HepG2 (cell line): ENCODE data around the gene ZNF20. TPM values are rescaled to one million over a fixed set of nuclear protein-coding genes. Genes with fewer than 3 reads are reported as not detected.

Source experiments
- ARNTL ChIP-seq: sonication (generic); formaldehyde crosslinking; IDR thresholded peaks from 2 replicates; pipeline ENCODE4 v1.4.0; 2020; ENCODE audit warnings: mild to moderate bottlenecking, missing genetic modification reagents
- BATF2 ChIP-seq: sonication (generic); formaldehyde crosslinking; IDR thresholded peaks from 2 replicates; pipeline ENCODE4 v1.8.0; 2022; ENCODE audit warnings: mild to moderate bottlenecking, missing genetic modification reagents, moderate library complexity
- CHCHD3 ChIP-seq: sonication (generic); formaldehyde crosslinking; IDR thresholded peaks from 2 replicates; pipeline ENCODE4 v1.8.0; 2022; ENCODE audit warnings: mild to moderate bottlenecking, missing genetic modification reagents, moderate library complexity
- DNMT1 ChIP-seq: sonication (generic); formaldehyde crosslinking; IDR thresholded peaks from 2 replicates; pipeline ENCODE4 v1.5.1; 2020; ENCODE audit warnings: mild to moderate bottlenecking, missing genetic modification reagents
- FOXP1 ChIP-seq, 2 experiments: fragments of 450-650 bp in 1 of 2; IDR thresholded peaks; 2 replicates each; pipeline ENCODE4 v1.6.1; 2017 to 2018; ENCODE audit warnings: antibody characterized with exemption in 1 of 2
- KDM5A ChIP-seq: fragments of 200-600 bp; sonication (generic); IDR thresholded peaks from 2 replicates; pipeline ENCODE4 v1.7.0; 2018; ENCODE audit warnings: antibody characterized with exemption, mild to moderate bottlenecking, low read length, borderline replicate concordance
- KLF12 ChIP-seq: sonication (generic); formaldehyde crosslinking; IDR thresholded peaks from 2 replicates; pipeline ENCODE4 v1.4.0; 2020; ENCODE audit warnings: missing genetic modification reagents, borderline replicate concordance
- MNT ChIP-seq: fragments of 450-650 bp; IDR thresholded peaks from 2 replicates; pipeline ENCODE4 v1.6.1; 2016
- NBN ChIP-seq: fragments of 450-650 bp; conservative IDR thresholded peaks from 2 replicates; pipeline ENCODE4 v1.6.1; 2017
- NFATC3 ChIP-seq: sonication (generic); formaldehyde crosslinking; IDR thresholded peaks from 2 replicates; pipeline ENCODE4 v1.5.1; 2020; ENCODE audit warnings: mild to moderate bottlenecking, missing genetic modification reagents
- SALL1 ChIP-seq: sonication (generic); formaldehyde crosslinking; IDR thresholded peaks from 2 replicates; pipeline ENCODE4 v1.8.0; 2022; ENCODE audit warnings: mild to moderate bottlenecking, missing genetic modification reagents
- SOX13 ChIP-seq, 3 experiments: fragments of 450-650 bp in 1 of 3; sonication (generic) in 1 of 3; formaldehyde crosslinking in 1 of 3; IDR thresholded peaks in 2 of 3; conservative IDR thresholded peaks in 1 of 3; 2 replicates each; pipeline versions ENCODE4 v1.5.0 to v1.6.1; 2016 to 2020; ENCODE audit warnings: antibody characterized with exemption in 1 of 3, mild to moderate bottlenecking in 1 of 3, missing compliant biosample characterization in 1 of 3, missing genetic modification reagents in 1 of 3, moderate library complexity in 1 of 3
- SP1 ChIP-seq, 2 experiments: fragments of 450-650 bp in 1 of 2; sonication (generic) in 1 of 2; formaldehyde crosslinking in 1 of 2; IDR thresholded peaks; 2 replicates each; pipeline versions ENCODE4 v1.4.0 to v1.6.1; 2016 to 2020; ENCODE audit warnings: missing genetic modification reagents in 1 of 2
- SP5 ChIP-seq: IDR thresholded peaks from 2 replicates; pipeline ENCODE4 v1.6.1; 2016; ENCODE audit warnings: low read depth, borderline replicate concordance
- ZNF121 ChIP-seq: sonication (generic); formaldehyde crosslinking; IDR thresholded peaks from 2 replicates; pipeline ENCODE4 v1.5.0; 2020; ENCODE audit warnings: mild to moderate bottlenecking, missing genetic modification reagents
- ZNF138 ChIP-seq: sonication (generic); formaldehyde crosslinking; IDR thresholded peaks from 2 replicates; pipeline ENCODE4 v1.5.0; 2020; ENCODE audit warnings: mild to moderate bottlenecking, low read depth, missing genetic modification reagents
- ZNF543 ChIP-seq: sonication (generic); formaldehyde crosslinking; IDR thresholded peaks from 2 replicates; pipeline ENCODE4 v1.4.0; 2020; ENCODE audit warnings: mild to moderate bottlenecking, missing genetic modification reagents
- ZNF550 ChIP-seq: sonication (generic); formaldehyde crosslinking; IDR thresholded peaks from 2 replicates; pipeline ENCODE4 v1.4.0; 2020; ENCODE audit warnings: mild to moderate bottlenecking, missing genetic modification reagents, borderline replicate concordance
- ZNF7 ChIP-seq: IDR thresholded peaks from 2 replicates; pipeline ENCODE4 v1.6.1; 2016; ENCODE audit warnings: missing biosample characterization, missing genetic modification reagents
- ZNF709 ChIP-seq: sonication (generic); formaldehyde crosslinking; IDR thresholded peaks from 2 replicates; pipeline ENCODE4 v1.5.0; 2020; ENCODE audit warnings: mild to moderate bottlenecking, missing genetic modification reagents
- ZNF761 ChIP-seq: sonication (generic); formaldehyde crosslinking; conservative IDR thresholded peaks from 2 replicates; pipeline ENCODE4 v1.4.0; 2020; ENCODE audit warnings: mild to moderate bottlenecking, missing genetic modification reagents
- ZSCAN30 ChIP-seq: sonication (generic); formaldehyde crosslinking; IDR thresholded peaks from 2 replicates; pipeline ENCODE4 v1.5.0; 2020; ENCODE audit warnings: mild to moderate bottlenecking, missing genetic modification reagents
- polyA plus RNA-seq, 8 experiments: library from polyadenylated mRNA; depleted of rRNA in 3 of 8; stranded (reverse) in 7 of 8; unstranded in 1 of 8; fragments of >200 nt; fragmentation: Illumina TruSeq in 4 of 8; extraction: Trizol in 4 of 8; gene quantifications; 2 replicates each; pipeline versions ENCODE4 v1.2.1 to v1.2.3, GENCODE V29; 2011 to 2016; ENCODE audit warnings: low read depth in 4 of 8, missing spikeins in 1 of 8, mixed read lengths in 1 of 8; ENCODE audit not compliant: insufficient read depth in 1 of 8
- total RNA-seq, 5 experiments: library from RNA; depleted of rRNA; stranded (reverse); fragments of >200 nt; fragmentation: Illumina TruSeq; extraction: Trizol; gene quantifications; 2 replicates each; pipeline ENCODE4 v1.2.3, GENCODE V29; 2016; ENCODE audit warnings: low read depth in 1 of 5
- TF ChIP-seq, protein P1 (sequence below): sonication (generic); formaldehyde crosslinking; IDR thresholded peaks from 2 replicates; pipeline ENCODE4 v1.5.1; 2020; ENCODE audit warnings: mild to moderate bottlenecking, missing genetic modification reagents, moderate library complexity
- TF ChIP-seq, protein P2 (sequence below): sonication (generic); formaldehyde crosslinking; IDR thresholded peaks from 2 replicates; pipeline ENCODE4 v1.5.0; 2020; ENCODE audit warnings: missing genetic modification reagents

ZNF20 gene
- total and polyA plus RNA-seq, 2 of the 13 experiments (the other 11 are each of a cell fraction or from before 2014, with no cell fraction given) = 1.6 to 8.0 TPM

- TF ChIP-seq SP1 (IDR thresholded peaks at IDR 0.05) (no peak), SP1 (CRISPR knock-in tag; IDR thresholded peaks at IDR 0.05) (peak; percentile 78), CHCHD3 (CRISPR knock-in tag) (no peak), DNMT1 (no peak), KDM5A (no peak), SP5 (no peak), BATF2 (CRISPR knock-in tag) (no peak), ZNF121 (CRISPR knock-in tag) (no peak), ZSCAN30 (CRISPR knock-in tag) (0 out of 2 replicates have a peak, but pooled peaks have one; percentile 41), MNT (no peak), ZNF550 (CRISPR knock-in tag) (no peak), ZNF709 (no peak), ZNF761 (CRISPR knock-in tag) (no peak), NBN (no peak), FOXP1 (IDR thresholded peaks at IDR 0.05) (no peak), FOXP1 (CRISPR knock-in tag; IDR thresholded peaks at IDR 0.05) (no peak), ARNTL (CRISPR knock-in tag) (no peak), SALL1 (CRISPR knock-in tag) (peak; percentile 35; the same call in 1 of the 2 replicates), ZNF7 (CRISPR knock-in tag) (no peak), ZNF138 (CRISPR knock-in tag) (no peak), KLF12 (CRISPR knock-in tag) (peak; percentile 73; the same call in 1 of the 2 replicates), ZNF543 (CRISPR knock-in tag) (no peak), SOX13 (IDR thresholded peaks at IDR 0.05) (no peak), SOX13 (CRISPR knock-in tag; conservative IDR thresholded peaks at IDR 0.05 in 1 of 2, IDR thresholded peaks at IDR 0.05 in 1 of 2) (no peak), NFATC3 (CRISPR knock-in tag) (no peak)
- TF ChIP-seq, protein P1, sequence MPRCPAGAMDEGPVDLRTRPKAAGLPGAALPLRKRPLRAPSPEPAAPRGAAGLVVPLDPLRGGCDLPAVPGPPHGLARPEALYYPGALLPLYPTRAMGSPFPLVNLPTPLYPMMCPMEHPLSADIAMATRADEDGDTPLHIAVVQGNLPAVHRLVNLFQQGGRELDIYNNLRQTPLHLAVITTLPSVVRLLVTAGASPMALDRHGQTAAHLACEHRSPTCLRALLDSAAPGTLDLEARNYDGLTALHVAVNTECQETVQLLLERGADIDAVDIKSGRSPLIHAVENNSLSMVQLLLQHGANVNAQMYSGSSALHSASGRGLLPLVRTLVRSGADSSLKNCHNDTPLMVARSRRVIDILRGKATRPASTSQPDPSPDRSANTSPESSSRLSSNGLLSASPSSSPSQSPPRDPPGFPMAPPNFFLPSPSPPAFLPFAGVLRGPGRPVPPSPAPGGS = peak; percentile 60; the same call in 1 of the 2 replicates
- TF ChIP-seq, protein P2, sequence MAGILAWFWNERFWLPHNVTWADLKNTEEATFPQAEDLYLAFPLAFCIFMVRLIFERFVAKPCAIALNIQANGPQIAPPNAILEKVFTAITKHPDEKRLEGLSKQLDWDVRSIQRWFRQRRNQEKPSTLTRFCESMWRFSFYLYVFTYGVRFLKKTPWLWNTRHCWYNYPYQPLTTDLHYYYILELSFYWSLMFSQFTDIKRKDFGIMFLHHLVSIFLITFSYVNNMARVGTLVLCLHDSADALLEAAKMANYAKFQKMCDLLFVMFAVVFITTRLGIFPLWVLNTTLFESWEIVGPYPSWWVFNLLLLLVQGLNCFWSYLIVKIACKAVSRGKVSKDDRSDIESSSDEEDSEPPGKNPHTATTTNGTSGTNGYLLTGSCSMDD (CRISPR knock-in tag) = no peak
Observed at GRCh38 chr19:12139885-12140544, at the start of gene ZNF20 (continued).
